ENCODE results near the gene ATP8B4. TPM values are rescaled to one million over a fixed set of nuclear protein-coding genes. Genes with fewer than 3 reads are reported as not detected.

The ATP8B4 gene
- total RNA-seq, 1 donor from 2014 or later, result 2.5 TPM

DNA sequence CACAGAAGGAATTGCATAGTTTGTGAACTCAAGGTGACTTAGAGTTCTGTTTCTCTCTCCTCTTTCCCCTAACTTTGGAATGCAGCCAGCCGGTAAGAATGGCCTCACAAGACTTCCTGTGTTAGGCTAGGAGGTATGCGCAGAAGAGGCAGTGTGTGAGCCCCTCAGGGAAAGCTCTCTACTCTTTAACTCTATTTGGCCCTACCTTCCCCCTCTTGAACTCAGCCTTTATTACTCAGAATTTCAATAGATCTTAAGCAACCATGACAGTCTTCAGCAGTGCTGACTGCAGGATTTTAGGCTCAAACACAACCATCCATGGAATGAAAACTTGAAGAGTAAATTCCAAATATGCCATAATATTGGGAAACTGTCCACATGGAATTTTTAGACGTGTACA, 288.6 kb downstream of the ATP8B4 start:
- TF ChIP-seq, protein P1, sequence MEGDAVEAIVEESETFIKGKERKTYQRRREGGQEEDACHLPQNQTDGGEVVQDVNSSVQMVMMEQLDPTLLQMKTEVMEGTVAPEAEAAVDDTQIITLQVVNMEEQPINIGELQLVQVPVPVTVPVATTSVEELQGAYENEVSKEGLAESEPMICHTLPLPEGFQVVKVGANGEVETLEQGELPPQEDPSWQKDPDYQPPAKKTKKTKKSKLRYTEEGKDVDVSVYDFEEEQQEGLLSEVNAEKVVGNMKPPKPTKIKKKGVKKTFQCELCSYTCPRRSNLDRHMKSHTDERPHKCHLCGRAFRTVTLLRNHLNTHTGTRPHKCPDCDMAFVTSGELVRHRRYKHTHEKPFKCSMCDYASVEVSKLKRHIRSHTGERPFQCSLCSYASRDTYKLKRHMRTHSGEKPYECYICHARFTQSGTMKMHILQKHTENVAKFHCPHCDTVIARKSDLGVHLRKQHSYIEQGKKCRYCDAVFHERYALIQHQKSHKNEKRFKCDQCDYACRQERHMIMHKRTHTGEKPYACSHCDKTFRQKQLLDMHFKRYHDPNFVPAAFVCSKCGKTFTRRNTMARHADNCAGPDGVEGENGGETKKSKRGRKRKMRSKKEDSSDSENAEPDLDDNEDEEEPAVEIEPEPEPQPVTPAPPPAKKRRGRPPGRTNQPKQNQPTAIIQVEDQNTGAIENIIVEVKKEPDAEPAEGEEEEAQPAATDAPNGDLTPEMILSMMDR (IDR thresholded peaks at IDR 0.05; ENCODE audit: borderline replicate concordance), result no peak
- no peak for DNase-seq
- H3K27me3 ChIP-seq (ENCODE audit: low read depth), result no peaks in the 10 kb centered on the region
- H3K27ac ChIP-seq (replicated peaks), result no peak overlapping the region
- no peaks in the 10 kb centered on the region for H3K36me3 ChIP-seq
- intact Hi-C loops (cut with micrococcal nuclease), result no loop called here
- no peak overlapping the region for H3K4me3 ChIP-seq
- H3K4me1 ChIP-seq, result no peaks in the 10 kb centered on the region
- peaks cover 6% of the 10 kb centered on the region for H3K9me3 ChIP-seq (replicated peaks)

DNA sequence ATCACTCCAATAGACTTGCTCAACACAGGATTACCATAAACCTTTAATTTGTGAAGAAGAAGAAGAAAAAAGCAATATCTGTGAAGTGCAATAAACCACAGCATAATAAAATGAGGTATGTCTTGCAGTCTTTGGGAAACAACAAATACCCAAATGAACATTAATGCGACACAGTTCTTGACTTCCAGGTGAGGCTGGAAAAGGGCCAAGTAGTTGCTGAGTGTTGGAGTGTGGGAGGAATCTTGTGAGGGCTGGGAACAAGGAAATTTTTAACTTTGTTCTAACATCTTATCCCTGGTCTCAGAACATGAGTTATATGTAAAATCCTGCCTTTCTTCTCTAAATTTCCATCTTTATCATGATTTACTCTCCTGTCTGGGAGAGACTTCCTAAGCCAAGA, 291.7 kb downstream of the ATP8B4 start:
- Histone ChIP-seq H3K4me1 (no peaks in the 10 kb centered on the region), H3K9me3 (replicated peaks) (peaks cover 6% of the 10 kb centered on the region), H3K4me3 (no peak overlapping the region), H3K27ac (replicated peaks) (no peak overlapping the region), H3K36me3 (no peaks in the 10 kb centered on the region), H3K27me3 (ENCODE audit: low read depth) (no peaks in the 10 kb centered on the region)
- no peak for DNase-seq
- TF ChIP-seq, protein P1 (IDR thresholded peaks at IDR 0.05; ENCODE audit: borderline replicate concordance), result no peak
- intact Hi-C loops (cut with micrococcal nuclease), result no loop called here

DNA sequence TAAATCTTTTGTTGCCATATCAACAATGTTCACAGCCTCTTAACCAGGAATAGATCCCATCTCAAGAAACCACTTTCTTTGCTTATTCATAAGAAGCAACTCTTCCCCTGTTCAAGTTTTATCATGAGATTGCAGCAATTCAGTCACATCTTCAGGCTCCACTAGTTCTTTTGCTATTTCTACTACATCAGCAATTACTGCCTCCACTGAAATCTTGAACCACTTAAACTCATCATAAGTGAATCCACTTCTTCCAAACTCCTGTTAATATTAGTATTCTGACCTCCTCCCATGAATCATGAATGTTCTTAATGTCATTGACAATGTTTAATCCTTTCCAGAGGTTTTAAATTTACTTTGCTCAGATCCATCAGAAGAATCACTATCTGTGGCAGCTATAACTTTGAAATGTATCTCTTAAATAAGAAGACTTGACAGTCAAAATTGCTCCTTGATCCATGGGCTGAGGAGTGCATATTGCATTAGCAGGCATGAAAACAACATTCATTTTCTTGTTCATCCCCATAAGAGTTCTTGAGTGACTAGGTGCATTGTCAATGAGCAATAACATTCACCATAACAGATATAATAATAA, 292.3 kb downstream of the ATP8B4 start:
- Histone ChIP-seq H3K27ac (replicated peaks) (no peak overlapping the region), H3K4me1 (no peaks in the 10 kb centered on the region), H3K36me3 (no peaks in the 10 kb centered on the region), H3K9me3 (replicated peaks) (peaks cover 6% of the 10 kb centered on the region), H3K27me3 (ENCODE audit: low read depth) (no peaks in the 10 kb centered on the region), H3K4me3 (no peak overlapping the region)
- TF ChIP-seq, protein P1 (IDR thresholded peaks at IDR 0.05; ENCODE audit: borderline replicate concordance), result no peak
- intact Hi-C loops (cut with micrococcal nuclease), result no loop called here
- DNase-seq, result no peak

DNA sequence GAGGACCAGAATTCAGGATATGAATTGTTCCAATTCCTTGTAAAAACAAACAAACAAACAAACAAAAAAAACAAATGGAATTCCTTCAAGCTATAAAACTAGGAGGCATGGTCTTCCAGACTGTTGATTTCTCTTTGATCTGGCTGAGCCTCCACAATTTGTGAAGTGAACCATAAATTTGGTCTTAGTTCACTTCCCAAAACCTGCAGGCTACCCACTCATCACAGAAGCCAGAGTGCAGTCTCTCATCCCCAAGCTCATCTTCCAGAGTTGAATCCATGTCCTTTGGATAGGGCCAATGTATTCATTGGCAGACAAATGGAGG, 294.3 kb downstream of the ATP8B4 start:
- H3K4me3 ChIP-seq, result no peak overlapping the region
- DNase-seq, result no peak
- H3K36me3 ChIP-seq, result no peaks in the 10 kb centered on the region
- TF ChIP-seq, protein P1 (IDR thresholded peaks at IDR 0.05; ENCODE audit: borderline replicate concordance), result no peak
- H3K4me1 ChIP-seq, result no peaks in the 10 kb centered on the region
- H3K27ac ChIP-seq (replicated peaks), result no peak overlapping the region
- H3K9me3 ChIP-seq (replicated peaks), result peaks cover 6% of the 10 kb centered on the region
- H3K27me3 ChIP-seq (ENCODE audit: low read depth), result no peaks in the 10 kb centered on the region
- intact Hi-C loops (cut with micrococcal nuclease), result no loop called here

DNA sequence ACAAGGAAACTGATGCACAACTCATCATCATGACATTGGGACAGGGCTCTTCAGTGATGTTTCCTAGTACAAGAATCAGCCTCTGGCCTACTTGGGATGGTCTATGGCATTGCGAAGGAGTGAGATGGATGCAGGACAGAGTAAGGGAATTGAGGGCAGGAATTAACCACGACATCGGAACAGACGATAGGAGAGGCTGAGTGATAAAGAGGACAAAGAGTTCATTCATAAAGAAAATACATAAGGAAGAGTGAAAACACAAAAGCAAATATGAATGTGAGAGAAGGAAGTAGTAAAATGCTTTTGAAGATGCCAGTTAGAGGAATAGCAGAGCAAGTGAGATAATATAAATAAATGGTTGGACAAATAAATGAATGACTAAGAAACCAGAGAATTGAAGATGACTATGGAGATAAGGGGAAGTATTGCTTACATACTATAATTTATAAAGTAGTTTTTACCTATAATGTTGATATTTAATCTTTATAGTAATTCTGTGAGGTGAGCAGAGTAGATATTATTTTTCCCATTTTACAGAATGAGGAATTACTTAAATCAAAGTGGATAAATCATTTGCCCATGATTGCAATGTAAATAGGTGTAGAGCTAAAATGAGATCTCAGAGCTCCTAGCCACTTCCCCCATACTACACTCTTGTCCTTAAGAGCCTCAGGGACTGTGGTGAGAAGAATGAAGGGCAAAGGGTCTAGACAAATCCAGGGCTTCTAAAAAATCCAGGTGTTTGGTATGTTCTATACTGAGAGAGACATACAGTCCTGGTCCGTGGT, 294.9 kb downstream of the ATP8B4 start:
- intact Hi-C loops (cut with micrococcal nuclease), result no loop called here
- Histone ChIP-seq H3K9me3 (replicated peaks) (peaks cover 11% of the 10 kb centered on the region), H3K4me1 (no peaks in the 10 kb centered on the region), H3K4me3 (no peak overlapping the region), H3K27ac (replicated peaks) (no peak overlapping the region), H3K36me3 (no peaks in the 10 kb centered on the region), H3K27me3 (ENCODE audit: low read depth) (no peaks in the 10 kb centered on the region)
- TF ChIP-seq, protein P1 (IDR thresholded peaks at IDR 0.05; ENCODE audit: borderline replicate concordance), result no peak
- DNase-seq, result no peak

All from left ventricle myocardium inferior (tissue), 1 donor.